ENCODE results near the gene SLC9A5.

- TF ChIP-seq POLR2A (IDR thresholded peaks at IDR 0.05; ENCODE audit: low read length) (no peak), HMGXB4 (CRISPR knock-in tag; IDR thresholded peaks at IDR 0.05; ENCODE audit: borderline replicate concordance) (no peak), POLR2AphosphoS2 (conservative IDR thresholded peaks at IDR 0.05; ENCODE audit: low read length) (no peak), MAZ (IDR thresholded peaks at IDR 0.05; ENCODE audit: borderline replicate concordance, low read depth, low read length) (no peak), BHLHE40 (IDR thresholded peaks at IDR 0.05; ENCODE audit: low read depth, low read length) (no peak)
- TF ChIP-seq, protein P1, sequence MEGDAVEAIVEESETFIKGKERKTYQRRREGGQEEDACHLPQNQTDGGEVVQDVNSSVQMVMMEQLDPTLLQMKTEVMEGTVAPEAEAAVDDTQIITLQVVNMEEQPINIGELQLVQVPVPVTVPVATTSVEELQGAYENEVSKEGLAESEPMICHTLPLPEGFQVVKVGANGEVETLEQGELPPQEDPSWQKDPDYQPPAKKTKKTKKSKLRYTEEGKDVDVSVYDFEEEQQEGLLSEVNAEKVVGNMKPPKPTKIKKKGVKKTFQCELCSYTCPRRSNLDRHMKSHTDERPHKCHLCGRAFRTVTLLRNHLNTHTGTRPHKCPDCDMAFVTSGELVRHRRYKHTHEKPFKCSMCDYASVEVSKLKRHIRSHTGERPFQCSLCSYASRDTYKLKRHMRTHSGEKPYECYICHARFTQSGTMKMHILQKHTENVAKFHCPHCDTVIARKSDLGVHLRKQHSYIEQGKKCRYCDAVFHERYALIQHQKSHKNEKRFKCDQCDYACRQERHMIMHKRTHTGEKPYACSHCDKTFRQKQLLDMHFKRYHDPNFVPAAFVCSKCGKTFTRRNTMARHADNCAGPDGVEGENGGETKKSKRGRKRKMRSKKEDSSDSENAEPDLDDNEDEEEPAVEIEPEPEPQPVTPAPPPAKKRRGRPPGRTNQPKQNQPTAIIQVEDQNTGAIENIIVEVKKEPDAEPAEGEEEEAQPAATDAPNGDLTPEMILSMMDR (IDR thresholded peaks at IDR 0.05) = no peak
Measured at GRCh38 chr16:67298277-67298676, 49.5 kb downstream of the SLC9A5 start.
